Activated gamma-delta T cell treated with Interleukin-2 at 50 U/mL for 16 hours (primary cell): Measurements from ENCODE around the gene DCUN1D5.

Experiments
- DNase-seq: peaks from one replicate; pipeline ENCODE4 v3.0.0-alpha.2; 2020

DCUN1D5 gene

DNA sequence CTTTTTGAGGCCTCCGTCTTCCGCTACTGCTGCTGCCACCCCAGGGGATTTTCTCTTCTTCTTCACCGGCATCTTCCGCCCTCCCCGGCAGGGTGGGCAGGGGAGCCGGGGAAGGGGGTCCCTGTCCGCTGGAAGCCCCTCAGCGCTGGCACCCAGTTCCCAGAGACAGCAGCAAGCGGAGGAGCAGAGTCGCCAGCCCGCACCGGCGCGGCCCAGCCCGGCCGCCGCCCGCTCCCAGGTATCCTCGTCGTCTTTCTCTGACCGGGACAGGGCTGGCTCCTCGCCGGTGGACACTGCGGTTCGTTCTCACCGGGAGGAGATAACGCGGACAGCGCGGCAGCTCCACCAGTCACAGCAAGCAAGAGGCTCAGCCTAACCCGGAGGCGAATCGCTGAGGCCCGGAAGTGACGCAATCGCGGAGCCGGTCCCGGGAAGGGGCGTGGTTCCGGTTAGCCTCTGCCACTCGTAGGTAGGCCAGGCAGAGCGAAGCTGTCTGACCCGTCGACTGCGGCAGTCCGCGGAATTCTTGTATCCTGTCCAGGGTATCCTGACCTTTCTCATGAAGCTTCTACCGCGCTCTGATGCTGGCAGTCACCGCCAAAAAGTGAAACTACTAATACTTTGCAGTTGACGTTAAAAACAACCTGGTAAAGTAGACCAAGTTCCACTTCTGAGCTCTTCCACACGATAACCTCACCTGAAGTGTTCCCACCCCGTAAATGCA lies at the start of gene DCUN1D5:
TSS of gene DCUN1D5 (minus strand) at position 360 of the 724 bp plus-strand sequence. CDS start at position 72, 288 bp downstream.
- DNase-seq = peak; percentile 93

DNA sequence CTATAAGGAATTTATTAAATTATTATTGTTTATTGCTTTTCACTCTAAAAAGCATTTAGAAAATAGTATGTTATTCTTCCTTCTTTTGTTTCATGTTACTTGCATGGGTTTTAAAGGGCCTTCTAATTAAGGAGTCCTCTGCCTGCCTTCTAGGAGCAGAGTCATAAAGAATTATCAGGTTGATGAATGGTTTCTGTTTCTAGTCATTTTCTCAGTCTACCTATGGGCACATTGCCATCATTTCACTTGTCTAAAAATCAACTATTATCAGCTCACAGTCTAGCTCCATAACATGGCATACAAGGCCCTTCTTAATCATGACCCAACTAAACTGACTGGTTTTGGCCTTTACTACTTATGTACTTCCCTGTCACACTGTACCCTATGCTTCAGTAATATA lies 33.5 kb upstream of the DCUN1D5 start:
- no peak for DNase-seq

DNA sequence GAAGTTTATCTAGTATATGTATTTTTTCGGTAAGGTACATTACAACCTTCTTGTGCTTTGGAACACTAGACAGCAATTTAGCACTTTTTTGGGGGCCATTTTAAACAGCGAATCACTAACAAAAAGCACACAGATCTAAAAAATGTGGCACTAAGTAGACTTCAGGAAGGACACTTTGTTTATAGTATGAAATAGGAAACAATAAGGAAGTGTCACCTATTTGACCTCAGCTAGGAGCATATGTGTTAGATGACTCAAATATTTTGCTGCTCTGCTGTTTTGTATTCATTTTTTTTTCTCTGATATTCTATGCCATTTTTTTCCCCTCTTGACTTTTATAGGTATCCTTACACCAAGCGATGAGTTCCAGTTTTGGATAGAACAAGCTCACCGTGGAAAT lies 22.9 kb upstream of the DCUN1D5 start:
- DNase-seq = no peak

DNA sequence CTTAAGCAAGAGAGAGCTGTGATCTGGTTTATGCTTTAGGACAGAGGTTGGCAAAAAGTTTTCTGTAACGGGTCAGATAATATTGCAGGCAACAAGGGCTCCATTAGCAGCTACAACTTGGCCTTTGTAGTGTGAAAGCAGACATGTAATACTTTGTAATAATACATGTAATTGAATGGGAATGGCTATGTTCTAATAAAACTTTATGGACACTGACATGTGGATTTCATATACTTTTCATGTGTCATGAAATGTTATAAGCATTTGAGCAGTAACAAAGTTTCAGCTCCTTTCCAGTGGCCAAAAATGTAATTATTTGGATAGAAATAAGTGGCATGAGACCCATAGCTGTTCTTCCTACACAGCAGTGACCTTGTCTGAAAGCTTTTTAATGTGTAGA lies 20.4 kb upstream of the DCUN1D5 start:
- no peak for DNase-seq

DNA sequence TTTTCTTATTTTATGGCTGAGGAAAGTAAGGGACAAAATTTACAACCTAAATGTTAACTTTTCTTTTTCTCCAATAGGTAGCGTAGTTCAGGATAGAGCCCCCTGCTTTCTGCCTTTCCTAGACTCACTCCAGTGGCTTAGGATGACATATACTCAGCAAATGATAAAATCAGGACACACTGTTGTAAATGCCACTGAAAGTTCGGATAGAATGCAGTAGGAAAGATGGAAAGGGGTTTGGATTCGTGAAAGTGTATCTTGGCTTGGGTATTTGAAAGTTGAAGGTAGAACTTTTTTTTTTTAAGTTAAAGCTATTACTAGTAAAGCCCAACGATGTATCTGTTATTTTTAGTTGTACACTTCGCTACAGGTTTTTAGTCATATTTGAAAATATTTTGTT lies 19.4 kb upstream of the DCUN1D5 start:
- no peak for DNase-seq

DNA sequence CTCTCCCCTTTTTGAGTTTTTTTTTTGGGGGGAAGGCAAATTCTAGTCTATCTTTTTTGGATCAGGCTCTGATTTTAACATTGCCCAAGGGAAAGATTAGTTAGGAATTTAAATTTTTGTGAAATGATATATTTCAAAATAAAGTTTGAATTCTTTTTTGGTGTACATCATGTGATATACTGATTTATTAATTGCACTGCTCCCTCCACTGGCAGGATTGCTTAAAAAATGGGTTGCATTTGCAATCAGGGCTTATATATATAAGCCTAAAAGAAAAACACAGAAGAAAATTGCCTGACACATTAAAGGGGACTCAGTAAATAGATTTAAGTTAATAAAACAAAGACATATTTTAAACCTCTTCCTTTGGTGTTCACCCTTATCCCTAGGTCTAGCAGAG lies 18.4 kb upstream of the DCUN1D5 start:
- no peak for DNase-seq

DNA sequence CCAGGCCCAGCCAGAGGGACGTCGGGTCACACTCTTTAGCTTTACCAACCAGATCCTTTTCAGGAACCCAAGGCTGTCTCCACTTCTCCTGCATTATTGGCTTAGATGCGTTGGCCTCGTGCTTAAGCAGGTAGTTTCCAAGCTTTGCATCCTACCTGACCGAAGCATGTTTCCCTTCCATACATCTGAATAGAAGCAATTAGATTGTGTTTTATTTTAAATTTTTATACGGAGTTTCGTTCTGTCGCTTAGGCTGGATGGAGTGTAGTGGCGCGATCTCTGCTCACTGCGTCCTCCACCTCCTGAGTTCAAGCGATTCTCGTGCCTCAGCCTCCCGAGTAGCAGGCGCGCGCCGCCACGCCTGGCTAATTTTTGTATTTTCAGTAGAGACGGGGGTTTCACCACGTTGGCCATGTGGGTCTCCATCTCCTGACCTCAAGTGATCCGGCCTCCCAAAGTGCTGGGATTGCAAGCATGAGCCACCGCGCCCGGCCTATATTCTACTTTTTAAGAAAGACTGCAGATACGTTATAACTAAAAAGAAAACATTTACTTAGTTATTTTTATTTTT lies 17.9 kb upstream of the DCUN1D5 start:
- DNase-seq = no peak

DNA sequence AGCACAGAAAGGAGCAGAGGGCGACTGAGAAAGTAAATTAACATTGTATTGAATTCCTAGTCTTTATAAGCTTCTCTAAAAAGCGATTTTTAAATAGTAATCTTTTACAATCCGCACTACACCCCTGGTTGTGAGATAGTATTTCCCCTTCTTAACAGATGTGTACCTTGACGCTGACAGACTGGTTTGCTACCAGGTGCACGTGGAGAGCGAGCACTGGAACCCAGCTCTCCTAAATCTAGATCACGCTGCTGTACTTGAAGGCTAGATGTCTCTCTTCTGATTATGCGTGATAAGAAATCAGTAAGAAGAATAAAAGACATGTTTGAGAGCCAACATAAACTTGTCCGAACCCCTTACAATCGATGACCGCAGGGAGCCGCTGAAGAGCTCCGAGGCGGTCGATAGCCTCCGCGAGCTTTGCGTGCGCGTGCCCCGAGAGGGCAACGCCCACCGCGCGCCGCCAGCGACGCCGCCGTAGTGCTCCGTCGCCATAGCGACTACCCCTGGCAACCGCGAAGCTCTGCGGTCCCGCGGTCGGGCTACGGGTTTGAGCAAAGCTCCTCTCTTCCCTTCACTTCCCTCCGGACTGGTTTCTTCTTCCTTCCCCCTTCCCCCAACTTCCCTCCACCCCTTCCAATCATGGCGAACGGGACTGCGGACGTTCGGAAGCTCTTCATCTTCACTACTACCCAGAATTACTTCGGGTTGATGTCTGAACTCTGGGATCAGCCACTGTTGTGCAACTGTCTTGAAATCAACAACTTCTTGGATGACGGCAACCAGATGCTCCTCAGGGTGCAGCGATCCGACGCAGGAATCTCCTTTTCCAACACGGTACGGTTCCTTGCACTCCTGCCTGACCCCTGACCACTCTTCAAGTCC lies 17.2 kb upstream of the DCUN1D5 start, which contains the start of gene DYNC2H1:
TSS of gene DYNC2H1 (plus strand) at position 494 of the 885 bp plus-strand sequence. CDS start at position 643, 149 bp downstream.
- peak; percentile 82 for DNase-seq

DNA sequence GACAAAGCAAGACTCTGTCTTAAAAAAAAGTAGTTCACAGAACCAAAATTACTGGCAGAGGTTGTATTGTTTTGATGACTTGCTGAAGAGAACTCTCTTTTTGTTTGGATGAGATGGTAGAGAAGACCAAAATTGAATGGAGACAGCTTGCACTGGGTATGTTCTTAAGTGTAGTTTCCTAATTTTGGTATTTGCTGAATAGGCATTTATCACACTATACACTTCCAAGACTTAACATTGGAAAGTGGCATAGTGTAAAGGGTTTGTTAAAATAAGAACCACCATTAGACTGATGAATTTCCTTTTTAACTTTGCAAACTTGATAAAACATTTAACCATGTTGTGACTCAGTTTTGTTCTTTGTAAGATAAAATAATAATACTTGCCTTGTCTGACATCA lies 5.3 kb upstream of the DCUN1D5 start:
- DNase-seq = no peak

DNA sequence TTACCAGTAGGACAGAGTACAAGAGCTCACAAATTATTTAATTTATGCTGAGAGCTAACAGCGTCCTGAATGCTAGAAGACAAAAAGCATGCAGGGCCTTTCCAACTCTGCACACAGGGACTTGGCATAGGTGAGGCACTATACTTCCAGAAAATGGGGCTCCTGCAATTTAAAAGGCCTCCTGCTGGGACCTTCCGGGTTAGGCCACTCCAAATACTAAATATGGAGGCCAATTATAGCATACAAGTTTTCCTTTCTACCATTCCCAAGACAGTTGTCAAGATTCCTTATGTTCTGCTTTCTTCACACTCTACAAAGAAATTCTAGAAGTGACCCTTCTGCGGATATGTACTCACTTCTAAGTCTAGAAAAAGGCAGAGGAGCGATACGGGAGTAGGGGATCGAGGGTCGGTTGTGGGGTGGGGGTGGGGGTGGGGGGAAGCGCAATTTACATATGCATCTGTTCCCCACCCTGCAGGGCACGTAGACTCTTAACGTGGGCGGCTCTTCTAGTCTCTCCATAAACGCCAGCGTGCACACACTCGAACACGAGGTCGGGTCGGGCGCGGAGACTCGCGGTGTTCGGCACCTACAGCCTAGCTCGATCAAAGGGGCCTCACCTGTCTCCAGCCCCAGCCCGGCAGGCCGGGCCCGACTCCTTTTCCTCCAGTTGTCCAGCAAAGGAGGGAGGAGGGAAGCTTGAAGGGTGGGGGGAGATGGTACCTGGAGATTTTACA lies 728 bp downstream of the DCUN1D5 start:
- DNase-seq = peak; percentile 16

DNA sequence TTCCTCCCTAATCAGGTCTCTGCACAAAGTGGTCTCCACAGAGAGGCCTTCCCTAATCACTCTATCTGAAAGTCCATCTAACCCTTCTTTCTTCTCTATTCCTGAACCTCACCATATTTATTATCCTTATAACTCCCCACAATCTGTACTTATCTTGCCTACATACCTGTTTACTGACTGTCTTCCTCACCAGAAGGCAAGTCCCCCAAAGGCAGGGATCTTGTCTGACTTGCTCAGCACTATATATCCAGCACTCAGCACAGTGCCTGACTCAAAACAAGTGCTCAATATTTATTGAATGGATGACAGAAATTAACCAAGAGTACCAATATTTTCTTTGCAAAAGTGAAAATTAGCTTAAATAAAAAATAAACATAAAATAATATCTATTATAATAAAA lies 5.5 kb downstream of the DCUN1D5 start:
- no peak for DNase-seq

DNA sequence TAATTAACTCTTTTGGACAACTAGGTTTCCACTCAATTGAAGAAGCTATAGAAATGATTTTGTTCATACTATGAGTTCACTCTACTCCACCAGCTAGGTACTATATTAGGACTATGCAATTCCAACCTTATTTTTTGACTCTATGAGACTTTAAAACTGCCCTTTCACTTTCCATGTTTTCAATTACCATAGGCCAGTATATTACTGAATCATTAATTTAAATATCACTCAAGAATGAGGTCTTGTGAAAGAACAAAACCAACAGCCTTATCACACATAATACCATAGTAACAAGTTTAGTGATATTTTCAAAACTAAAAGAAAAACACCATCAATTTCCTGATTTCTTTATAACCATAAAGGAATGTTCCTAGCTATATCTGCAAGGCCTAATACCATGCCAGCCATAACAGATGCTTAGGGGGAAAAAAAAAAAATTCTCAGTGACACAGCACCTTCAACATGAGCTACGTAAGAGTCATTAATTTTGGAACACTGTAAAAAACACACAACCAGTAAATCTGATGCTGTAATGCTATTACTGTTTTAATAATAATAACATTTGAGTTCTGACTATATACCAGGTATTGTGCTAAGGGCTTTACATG lies 6.1 kb downstream of the DCUN1D5 start:
- DNase-seq = no peak

DNA sequence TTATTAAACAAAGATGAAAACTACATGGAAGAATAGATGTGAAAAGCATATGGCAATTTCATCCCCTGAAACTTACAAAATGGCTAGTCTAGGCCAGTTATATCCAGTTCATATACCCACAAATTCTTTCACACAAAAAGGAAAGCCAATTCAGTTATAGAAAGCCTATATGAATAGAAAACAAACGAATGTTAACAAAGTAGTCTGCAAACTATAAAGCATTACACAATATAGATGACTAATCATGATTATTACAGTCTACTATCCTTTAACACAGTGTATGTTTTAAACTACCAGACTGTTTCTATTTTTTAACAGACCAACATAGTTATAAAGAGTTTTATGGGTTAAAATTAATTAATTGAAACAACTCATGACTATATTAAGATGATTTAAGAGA lies 12.1 kb downstream of the DCUN1D5 start:
- no peak for DNase-seq

DNA sequence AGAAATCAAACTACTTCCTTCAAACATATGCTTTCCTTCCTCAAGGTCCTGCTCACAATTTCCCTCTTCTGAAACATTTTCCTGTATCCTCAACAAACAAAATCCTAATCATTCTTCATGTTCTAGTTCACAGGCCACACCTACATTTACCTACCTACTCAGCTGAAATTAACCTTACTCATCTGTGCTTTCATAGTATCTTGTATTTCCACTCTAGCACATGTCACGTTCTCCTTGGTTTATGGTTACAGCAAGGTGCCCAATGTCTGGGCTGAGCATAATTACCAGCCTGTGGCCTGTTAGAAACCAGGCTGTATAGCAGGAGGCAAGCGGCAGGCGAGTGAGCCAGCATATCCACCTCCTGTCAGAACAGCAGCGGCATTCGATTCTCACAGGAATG lies 13.2 kb downstream of the DCUN1D5 start:
- no peak for DNase-seq

DNA sequence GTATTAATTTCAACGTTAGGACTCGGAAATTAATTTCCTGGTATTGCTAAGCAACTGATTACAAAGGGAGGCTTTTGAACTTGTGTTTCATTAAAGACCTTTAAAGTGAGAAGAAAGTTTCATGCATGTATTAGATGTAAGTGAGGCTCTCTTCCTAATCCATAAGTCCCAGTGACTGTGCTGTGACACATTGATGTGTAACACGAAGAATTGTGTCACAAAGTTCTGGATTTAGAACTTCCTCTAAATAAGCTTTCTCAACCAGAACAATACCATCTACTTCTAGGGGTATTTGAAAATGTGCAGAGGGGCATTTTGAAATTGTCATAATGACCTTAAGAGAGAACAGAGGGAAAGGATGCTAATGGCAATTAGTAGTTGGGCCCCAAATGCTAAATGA lies 14.4 kb downstream of the DCUN1D5 start:
- no peak for DNase-seq

DNA sequence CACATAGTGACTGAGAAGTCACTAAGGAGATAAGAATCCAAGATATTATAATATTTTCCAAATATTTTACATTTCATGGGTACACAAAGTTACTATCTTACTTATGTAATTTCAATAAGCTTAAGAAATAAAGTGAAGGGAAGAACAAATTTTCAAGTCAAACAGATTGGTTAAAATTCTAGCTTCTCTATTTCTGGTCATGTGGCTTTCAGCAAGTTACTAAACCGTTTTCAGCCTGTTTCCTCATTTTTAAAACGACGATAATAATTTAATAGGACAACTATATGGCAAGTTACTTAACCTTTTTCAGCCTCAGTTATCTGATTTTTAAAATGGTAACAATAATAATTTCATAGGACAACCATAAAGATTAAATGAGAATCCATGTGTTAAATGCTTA lies 15.6 kb downstream of the DCUN1D5 start:
- no peak for DNase-seq

DNA sequence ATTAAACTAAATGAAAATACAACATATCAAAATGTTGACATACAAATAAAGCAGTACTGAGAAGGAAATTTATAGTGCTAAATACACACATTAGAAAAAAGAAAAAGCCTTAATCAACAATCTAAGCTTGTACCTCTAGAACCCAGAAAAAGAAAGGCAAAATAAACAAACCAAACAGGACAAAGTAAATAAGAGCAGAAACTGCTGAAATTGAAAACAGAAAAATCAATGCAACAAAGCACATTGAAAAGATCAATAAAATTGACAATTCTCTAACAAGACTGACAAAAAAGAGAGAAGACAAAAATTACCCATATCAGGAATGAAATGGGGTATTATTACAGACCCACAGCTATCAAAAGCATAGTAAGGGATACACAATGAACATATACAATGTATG lies 21.0 kb downstream of the DCUN1D5 start:
- no peak for DNase-seq

DNA sequence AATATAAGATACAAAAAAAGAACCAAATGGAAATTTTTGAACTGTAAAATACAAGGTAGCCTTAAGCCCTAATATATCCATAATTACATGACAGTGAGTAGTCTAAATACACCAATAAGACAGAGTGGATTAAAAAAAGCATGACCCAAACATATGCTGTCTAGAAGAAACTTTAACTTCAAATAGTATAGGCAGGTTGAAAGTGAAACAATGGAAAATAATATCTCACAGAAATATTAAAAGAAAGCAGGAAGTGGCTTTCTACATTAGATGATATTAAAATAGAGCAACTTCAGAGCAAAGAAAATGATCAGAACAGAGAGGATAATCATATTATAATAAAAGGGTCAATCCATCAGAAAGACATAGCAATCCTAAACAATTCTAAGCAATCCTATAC lies 21.8 kb downstream of the DCUN1D5 start:
- DNase-seq = no peak

DNA sequence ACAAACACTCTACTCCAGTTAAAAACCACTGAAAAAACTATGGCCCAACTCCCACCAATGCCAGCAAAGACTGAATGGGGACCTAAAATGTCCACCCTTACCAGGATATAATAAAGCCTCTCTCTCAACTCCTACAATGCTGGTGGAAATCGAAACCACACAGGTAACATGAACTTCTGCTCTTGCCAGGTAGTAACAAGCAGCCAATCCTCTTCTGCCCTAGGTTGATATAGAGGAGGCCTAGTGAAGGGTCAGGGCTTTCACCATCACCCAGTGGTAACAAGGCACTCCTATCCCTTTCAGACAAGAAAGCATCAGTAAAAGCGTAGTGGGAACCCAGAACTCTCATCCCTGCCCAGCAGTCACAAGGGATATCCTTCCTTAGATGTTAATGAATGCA lies 22.6 kb downstream of the DCUN1D5 start:
- DNase-seq = no peak

DNA sequence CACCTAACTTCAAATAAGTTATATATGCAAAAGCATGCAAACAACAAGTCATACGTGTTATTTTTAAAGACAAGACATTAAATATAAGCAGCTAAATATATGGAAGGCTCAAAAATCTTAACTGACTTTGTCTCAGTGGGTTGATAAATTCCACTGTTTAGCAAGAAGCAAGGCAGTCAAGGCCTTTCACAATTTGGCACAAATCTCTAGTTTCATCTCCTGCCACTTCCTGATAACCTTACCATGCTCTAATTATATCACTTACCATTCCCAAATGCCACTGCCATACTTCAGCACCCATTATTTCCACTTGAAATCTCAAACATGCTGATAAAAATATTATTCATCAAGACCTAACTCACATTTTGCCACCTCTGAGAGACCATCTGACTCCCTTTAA lies 24.8 kb downstream of the DCUN1D5 start:
- no peak for DNase-seq

DNA sequence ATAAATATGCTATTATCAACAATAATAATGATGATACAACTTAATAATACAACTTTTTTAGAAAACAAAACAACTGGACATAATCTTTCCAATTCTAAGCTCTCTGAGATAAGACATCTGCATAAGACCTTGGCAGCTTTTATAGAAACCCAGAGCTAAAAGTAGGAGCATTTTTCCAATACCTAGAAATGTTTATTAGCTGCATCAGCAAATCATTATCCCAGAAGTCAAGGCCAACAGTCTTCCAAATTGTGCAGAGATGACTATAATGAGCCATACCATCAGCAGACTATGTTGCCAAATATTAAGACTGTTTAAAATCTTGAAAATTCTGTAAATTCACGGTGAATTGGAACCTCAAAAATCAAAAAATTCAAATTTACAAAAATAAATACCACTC lies 30.3 kb downstream of the DCUN1D5 start:
- no peak for DNase-seq

DNA sequence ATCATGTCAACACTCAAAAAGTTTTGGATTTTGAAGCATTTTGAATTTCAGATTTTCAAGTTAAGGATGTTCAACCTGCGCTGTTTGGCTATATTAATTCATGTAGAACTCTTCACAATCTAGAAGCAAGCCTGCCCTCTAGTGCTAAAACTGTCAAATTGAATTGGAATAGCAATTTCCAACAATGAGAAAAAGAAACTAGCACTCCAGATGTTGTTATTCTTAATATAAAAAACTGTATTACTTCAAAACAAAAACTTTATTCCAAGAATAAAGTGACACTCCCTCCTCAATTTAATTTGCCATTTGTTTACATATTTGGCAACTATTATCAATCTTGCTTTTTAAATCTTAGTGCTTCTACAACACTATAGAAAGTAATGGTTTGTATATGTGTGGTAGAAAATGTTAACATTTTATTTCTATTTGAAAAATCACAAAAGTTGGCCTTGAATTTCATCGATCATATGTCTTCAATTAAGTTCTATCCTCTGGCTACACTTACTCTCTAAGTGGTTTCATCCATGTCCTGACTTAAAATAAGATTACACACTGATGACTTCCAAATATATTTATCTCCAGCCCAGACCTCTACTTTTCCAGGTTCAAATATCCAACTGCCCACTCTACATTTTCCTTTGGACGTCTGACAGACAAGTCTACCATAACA lies 36.6 kb downstream of the DCUN1D5 start:
- DNase-seq = no peak
